Middle frontal gyrus (tissue), 1 donor: Measurements from ENCODE around the gene NBPF1.
"Not testable (repeated sequence)": the region's sequence is repeated elsewhere in the genome, so short reads cannot be mapped to it uniquely, and the experiment has no call there.

Source experiments
- DNase-seq: peaks from one replicate; pipeline ENCODE4 v3.0.0-alpha.2; 2015; ENCODE audit warnings: low spot score; ENCODE audit errors: extremely low spot score

Gene NBPF1

GRCh38 chr1:16642025-16642966, 28.9 kb upstream of the NBPF1 start:
- not testable (repeated sequence) for DNase-seq

DNA sequence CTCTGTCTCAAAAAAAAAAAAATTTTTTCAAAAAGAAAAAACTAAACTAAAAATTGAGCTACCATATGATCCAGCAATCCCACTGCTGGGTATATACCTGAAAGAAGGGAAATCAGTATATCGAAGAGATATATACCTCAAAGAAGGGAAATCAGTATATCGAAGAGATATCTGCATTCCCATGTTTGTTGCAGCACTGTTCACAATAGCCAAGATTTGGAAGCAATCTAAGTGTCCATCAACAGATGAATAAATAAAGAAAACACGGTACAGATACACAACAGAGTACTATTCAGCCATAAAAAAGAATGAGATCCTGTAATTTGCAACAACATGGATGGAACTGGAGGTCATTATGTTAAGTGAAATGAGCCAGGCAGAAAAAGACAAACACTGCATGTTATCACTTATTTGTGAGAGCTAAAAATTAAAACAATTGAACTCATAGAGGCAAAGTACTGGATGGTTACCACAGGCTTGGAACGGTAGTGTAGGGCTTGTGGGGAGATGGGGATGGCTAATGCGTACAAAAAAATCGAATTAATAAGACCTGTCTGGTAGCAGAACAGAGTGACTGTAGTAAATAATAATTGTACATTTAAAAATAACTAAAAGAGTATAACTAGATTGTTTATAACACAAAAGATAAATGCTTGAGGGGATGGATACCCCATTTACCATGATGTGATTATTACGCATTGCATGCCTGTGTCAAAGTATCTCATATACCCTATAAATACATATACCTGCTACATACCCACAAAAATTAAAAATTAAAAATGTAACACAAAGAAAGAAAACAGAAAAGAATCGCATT, 28.0 kb upstream of the NBPF1 start:
- DNase-seq = not testable (repeated sequence)

DNA sequence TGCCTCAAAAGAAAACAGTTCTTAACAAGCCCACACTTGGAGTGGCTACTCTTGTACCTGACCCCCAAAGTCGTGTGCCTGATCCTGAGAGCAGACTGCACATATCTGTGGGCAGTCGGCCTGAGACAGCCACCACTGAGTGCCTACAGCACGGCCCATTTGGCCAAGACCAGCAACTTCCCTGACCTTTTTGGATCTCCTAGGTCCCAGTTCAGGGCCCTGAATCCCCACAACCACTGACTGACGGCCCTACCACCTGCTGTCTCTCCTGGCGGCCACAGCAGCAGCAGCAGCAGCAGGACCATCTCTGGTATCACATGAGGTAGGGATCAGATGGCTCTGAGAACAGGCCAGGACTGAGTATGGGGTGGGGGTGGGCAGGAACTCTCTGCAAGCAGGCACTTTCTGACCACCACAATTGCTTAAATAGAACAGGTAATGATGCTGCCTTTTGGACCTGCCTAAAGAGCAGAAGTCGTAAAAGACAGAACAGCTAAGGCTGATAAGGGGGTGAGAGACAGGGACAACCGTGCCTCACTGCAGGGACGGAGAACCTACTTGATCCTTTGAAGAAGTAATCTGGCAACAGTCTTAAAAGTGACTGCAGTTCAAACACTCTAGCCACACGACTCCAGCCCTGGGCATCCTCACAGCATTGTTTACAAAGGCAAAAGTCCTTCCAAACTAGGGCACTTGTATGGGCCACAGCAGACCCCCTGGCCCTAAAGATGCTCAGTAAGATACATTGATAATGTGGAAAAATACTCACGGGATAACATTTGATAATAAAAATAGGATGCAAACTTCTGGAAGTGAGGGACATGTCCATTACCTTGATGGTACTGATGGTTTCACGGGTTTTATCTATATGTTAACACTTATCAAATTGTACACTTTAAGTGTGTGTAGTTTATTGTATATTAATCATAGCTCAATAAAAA, 26.0 kb upstream of the NBPF1 start:
- DNase-seq = not testable (repeated sequence)

DNA sequence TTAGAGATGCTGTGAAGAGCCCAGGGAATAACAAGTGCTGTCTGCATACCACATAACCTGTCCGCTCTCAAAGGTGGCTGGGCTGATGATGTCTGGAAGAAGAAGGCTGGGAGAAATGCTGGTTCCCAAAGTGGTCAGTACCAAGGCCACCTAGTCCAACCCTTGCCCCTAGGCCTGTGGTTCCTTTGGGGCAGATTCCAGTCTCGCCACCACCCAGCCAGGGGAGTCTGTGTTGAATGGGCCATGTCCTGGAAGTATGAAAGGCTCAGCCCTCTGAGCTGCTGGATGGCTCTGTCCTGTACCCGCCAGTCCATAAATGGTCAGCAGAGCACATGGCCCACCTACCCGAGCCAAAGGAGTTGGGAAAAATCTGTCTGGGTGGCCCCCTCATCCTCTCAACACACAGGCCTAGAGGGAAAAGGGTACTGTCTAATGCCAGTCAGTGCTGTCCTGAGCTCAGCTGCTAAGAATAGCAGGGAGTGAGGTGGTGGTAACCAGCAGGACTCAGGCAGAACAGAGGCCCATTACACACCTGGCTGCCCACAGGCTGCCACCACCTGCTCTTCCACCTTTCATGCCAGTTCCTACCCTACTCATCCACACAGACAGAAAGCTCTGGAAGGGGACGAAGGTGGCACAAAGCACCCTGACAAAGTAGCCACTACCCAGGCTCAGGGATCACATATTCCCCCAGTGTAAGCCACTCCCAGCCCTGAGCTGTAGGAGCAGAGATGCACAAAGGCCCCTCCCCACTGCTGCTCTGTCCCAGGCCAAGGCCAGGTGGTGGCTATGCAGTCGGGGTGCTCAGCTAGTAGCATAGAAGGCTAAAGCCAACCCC, 24.8 kb upstream of the NBPF1 start:
- DNase-seq = not testable (repeated sequence)

DNA sequence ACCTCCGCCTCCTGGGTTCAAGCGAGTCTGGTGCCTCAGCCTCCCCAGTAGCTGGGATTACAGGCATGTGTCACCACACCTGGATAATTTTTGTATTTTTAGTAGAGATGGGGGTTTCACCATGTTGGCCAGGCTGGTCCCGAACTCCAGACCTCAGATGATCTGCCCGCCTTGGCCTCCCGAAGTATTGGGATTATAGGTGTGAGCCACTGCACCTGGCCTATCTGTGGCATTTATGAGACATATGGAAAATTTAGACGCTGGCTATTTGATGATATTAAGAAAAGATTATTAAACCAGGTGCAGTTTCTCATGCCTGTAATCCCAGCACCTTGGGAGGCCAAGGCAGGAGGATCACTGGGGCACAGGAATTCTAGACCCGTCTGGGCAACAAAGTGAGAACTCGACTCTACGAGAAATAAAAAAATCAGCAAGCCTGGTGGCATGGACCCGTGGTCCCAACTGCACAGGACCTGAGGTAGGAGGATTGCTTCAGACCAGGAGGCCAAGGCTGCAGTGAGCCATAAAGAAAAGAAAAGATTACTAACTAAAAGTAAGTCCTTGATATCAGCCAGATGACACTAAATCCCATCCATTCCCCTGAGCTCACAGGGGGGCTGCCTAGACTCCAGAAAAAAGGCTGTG, 23.3 kb upstream of the NBPF1 start:
- not testable (repeated sequence) for DNase-seq

- not testable (repeated sequence) for DNase-seq
Observed at GRCh38 chr1:16635959-16636358, 22.6 kb upstream of the NBPF1 start.

GRCh38 chr1:16633540-16634282, 20.3 kb upstream of the NBPF1 start:
- DNase-seq = not testable (repeated sequence)

DNA sequence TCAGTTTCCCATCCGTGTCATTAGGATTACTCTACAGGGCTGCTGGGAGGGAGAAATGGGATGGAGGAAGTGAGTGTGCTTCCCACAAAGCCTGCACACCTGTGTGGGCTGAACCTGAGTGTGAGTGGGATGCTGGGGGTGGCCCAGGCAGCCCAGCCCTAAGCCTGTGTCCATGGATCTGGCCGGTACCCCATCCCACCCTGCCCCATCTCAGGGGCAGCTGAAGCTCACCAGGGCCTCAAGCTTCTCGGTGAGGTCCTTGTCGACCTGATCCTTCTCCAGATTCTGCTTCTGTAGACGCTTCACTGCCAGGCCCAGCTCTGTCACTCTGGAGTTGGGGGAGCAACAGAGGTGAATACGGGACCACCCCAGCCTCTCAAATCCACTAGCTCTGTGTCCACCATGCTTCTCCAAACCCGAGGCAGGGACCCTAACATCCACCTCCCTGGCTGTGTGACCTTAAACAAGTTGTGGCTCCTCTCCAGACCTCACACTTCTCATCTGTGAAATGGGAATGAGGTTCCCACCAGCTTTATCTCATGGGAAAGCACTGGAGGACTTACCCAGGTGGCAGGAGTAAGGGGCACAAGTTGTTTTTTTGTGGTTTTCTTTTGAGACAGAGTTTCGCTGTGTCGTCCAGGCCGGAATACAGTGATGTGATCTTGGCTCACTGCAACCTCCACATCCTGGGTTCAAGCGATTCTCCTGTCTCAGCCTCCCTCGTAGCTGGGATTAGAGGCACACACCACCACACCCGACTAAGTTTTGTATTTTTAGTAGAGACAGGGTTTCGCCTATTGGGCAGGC, 18.9 kb upstream of the NBPF1 start:
- not testable (repeated sequence) for DNase-seq

DNA sequence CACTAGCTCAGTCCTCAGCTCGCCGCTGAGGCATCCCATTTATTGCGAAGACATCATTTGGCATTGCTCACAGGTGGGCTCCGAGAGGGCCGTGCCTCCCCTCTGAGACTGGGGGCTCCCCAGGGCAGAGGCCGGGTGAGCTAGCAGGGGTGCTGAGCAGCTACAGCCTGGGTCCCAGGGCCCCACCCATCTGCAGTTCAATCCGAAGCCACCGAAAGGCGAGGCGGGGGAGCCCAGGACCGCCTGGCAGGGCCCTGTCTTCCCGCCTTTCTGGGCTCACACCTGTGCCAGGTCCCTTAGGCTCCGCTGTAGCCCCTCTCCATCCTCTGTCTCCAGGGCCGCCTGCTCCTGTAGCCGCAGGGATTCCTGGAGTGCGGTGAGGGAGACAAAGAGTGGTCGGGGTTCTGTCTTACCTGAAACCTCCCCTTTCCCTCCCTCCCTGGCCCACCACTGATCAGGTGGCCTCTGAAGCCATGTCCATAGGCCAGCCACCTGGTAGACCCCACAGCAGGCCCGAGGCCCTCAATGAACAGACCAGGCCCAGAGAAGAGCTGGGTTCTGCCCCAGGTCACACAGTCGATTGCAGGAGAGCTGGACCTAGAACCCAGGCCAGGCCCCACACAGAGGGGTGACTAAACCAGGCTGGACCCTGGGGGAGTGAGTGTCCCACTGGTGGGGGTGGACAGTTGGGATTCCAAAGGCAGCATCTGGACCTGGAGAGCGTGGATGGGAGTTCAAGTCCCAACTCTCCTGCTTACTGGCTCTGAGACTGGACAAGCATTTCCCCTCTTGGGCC, 18.1 kb upstream of the NBPF1 start:
- no peak for DNase-seq

DNA sequence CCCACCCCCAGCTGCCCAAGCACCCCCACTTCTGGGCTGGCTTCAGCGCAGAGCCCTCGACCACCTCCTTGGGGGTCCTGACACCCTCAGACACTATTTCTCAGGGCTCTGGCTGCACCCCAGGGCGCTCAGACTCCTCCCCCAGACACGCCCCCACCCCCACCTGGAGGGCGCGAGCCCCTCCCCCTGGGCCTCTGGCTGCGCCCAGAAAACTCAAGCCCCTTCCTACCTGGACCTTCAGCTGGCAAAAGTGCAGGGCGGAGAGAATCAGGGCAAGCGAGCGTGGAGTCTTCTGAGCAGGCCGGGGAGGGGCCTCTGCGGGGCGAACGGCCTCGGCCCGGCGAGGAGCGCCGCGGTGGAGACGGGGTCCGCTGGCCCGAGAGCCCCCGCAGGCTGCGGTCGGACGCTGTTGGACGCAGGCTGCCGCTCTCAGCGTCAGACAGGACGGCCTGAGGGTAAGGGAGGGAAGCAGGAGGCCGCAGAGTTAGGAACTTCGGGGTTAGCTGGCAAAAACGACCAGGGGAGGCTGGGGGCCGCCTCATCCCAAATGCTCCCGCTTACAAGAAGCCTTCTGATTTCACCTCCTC, 17.4 kb upstream of the NBPF1 start:
- no peak for DNase-seq

- not testable (repeated sequence) for DNase-seq
Observed at GRCh38 chr1:16629916-16630530, 16.7 kb upstream of the NBPF1 start.

DNA sequence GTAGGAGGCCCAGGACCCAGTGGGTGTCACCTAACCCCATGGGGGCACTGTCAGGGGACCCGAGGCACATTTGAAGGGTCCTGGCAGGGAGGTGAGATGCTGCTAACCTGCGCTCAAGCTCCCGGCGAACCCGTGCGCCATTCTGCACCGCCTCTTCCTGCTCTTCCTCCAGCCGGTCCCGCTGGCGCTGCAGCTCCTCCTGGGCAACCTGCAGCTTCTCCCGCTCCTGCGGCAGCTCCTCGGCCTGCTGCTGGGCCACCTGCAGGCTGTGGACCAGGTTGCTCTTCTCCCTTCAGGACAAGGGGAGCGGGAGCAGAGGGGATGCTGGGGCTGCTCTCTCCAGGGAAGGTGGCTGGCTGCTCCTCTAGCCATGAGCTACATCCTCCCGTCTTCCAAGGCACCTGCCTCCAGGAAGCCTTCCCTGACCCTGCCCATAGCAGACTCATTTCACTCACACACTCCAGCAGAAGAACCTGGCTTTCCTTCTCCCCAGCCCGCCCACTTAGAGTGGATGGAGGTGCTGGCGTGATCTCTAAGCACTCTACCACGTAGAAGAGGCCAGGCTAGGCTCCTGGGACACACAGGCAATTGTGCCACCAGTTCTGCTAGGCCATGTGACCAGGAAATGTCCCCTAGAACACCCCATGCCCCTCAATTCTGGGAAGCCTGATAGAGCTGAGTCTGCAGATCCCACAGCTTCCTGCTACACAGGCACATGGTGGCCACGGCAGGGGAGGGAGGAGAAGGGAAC, 15.2 kb upstream of the NBPF1 start:
- DNase-seq = no peak

DNA sequence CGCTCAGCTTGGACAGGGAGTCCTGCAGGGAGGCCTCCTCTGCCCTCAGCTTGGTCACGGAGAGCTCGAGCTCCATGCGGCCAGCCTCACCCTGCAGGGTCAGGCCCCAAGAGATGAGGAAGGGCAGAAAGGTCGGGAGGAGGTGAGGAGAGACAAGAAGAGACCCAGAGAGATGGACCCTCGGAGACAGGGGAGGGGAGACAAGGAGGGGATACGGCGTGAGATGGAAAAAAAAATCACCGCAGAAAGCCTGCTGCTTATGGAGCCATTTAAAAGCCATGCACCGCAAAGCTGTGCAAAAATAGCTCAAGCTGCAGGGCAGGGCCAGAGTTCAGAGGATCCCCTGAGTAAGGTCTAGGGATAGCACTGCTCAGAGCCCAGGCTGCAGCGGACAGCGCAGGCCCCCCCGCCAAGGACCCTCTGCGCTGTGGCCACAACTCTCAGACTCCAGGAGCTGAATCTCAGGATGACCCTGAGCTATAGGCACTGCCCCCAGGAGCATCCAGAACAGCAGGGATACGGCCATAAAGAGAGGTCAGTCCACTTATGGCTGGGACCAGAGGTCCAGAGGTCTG, 13.1 kb upstream of the NBPF1 start:
- not testable (repeated sequence) for DNase-seq

GRCh38 chr1:16625497-16626408, 12.4 kb upstream of the NBPF1 start:
- DNase-seq = no peak
